ENCODE results near the gene CDC42BPB.
"Not testable (repeated sequence)": the region's sequence is repeated elsewhere in the genome, so short reads cannot be mapped to it uniquely, and the experiment has no call there.

The CDC42BPB gene

GRCh38 chr14:103052407-103052806 is 4.9 kb downstream of the CDC42BPB start:
- no peak for DNase-seq (ENCODE audit: low read depth, low spot score)

GRCh38 chr14:103050935-103051334 is 6.4 kb downstream of the CDC42BPB start:
- DNase-seq (ENCODE audit: low read depth, low spot score), result no peak

GRCh38 chr14:103047453-103047852 is 9.9 kb downstream of the CDC42BPB start:
- not testable (repeated sequence) for DNase-seq (ENCODE audit: low read depth, low spot score)

- DNase-seq (ENCODE audit: low read depth, low spot score), result no peak
Measured at GRCh38 chr14:103045371-103045869, 11.9 kb downstream of the CDC42BPB start.

GRCh38 chr14:103043257-103044015 is 13.9 kb downstream of the CDC42BPB start:
- no peak for DNase-seq (ENCODE audit: low read depth, low spot score)

- no peak for DNase-seq (ENCODE audit: low read depth, low spot score)
Measured at GRCh38 chr14:103041464-103041863, 15.9 kb downstream of the CDC42BPB start.

GRCh38 chr14:103033681-103034096 is 23.7 kb downstream of the CDC42BPB start:
- no peak for DNase-seq (ENCODE audit: low read depth, low spot score)

GRCh38 chr14:103031956-103032355 is 25.4 kb downstream of the CDC42BPB start:
- no peak for DNase-seq (ENCODE audit: low read depth, low spot score)

- DNase-seq (ENCODE audit: low read depth, low spot score), result no peak
Measured at GRCh38 chr14:103031566-103031911, 25.8 kb downstream of the CDC42BPB start.

- DNase-seq (ENCODE audit: low read depth, low spot score), result no peak
Measured at GRCh38 chr14:103030741-103031565, 26.4 kb downstream of the CDC42BPB start.

GRCh38 chr14:103029936-103030335 is 27.4 kb downstream of the CDC42BPB start:
- DNase-seq (ENCODE audit: low read depth, low spot score), result no peak

- no peak for DNase-seq (ENCODE audit: low read depth, low spot score)
Measured at GRCh38 chr14:103028772-103029171, 28.6 kb downstream of the CDC42BPB start.

GRCh38 chr14:103028161-103028767 is 29.1 kb downstream of the CDC42BPB start:
- DNase-seq (ENCODE audit: low read depth, low spot score), result no peak

GRCh38 chr14:103027451-103027850 is 29.9 kb downstream of the CDC42BPB start:
- no peak for DNase-seq (ENCODE audit: low read depth, low spot score)

GRCh38 chr14:103026988-103027387 is 30.4 kb downstream of the CDC42BPB start:
- no peak for DNase-seq (ENCODE audit: low read depth, low spot score)

- not testable (repeated sequence) for DNase-seq (ENCODE audit: low read depth, low spot score)
Measured at GRCh38 chr14:103026196-103026595, 31.2 kb downstream of the CDC42BPB start.

GRCh38 chr14:103023881-103024473 is 33.4 kb downstream of the CDC42BPB start:
- DNase-seq (ENCODE audit: low read depth, low spot score), result no peak

- no peak for DNase-seq (ENCODE audit: low read depth, low spot score)
Measured at GRCh38 chr14:103022685-103023044, 34.7 kb downstream of the CDC42BPB start.

GRCh38 chr14:103022002-103022684 is 35.2 kb downstream of the CDC42BPB start:
- DNase-seq (ENCODE audit: low read depth, low spot score), result no peak

GRCh38 chr14:103021684-103022001 is 35.7 kb downstream of the CDC42BPB start:
- no peak for DNase-seq (ENCODE audit: low read depth, low spot score)

Data from activated naive CD8-positive, alpha-beta T cell treated with anti-CD3 and anti-CD28 coated beads, Interleukin-2, amount 50 U/mL, for 16 hours (primary cell).